Skeletal muscle satellite cell (primary cell): ENCODE measurements around the gene AUTS2.

Experiments used
- H3K27me3 ChIP-seq: 2 replicates; pipeline ENCODE4 v1.7.0; 2013; ENCODE audit warnings: low read length; ENCODE audit not compliant: control insufficient read depth, insufficient read depth
- H3K36me3 ChIP-seq: 2 replicates; pipeline ENCODE4 v1.7.0; 2013; ENCODE audit warnings: mild to moderate bottlenecking, control low read depth, low read length; ENCODE audit not compliant: insufficient read depth
- H3K4me1 ChIP-seq: 2 replicates; pipeline ENCODE4 v1.7.0; 2013; ENCODE audit warnings: low read length; ENCODE audit not compliant: control insufficient read depth, insufficient read depth
- H3K4me2 ChIP-seq: 2 replicates; pipeline ENCODE4 v1.7.0; 2013; ENCODE audit warnings: mild to moderate bottlenecking, low read length
- H3K4me3 ChIP-seq: 2 replicates; pipeline ENCODE4 v1.7.0; 2013; ENCODE audit warnings: low read length
- H3K9ac ChIP-seq: 2 replicates; pipeline ENCODE4 v1.7.0; 2013; ENCODE audit warnings: mild to moderate bottlenecking, low read depth, low read length, moderate library complexity
- H3K9me3 ChIP-seq: replicated peaks from 2 replicates; pipeline ENCODE4 v1.7.0; 2013; ENCODE audit warnings: mild to moderate bottlenecking, control low read depth, low read length

AUTS2 gene

GRCh38 chr7:69966766-69967591 is 368.7 kb downstream of the AUTS2 start:
- H3K9ac ChIP-seq = no peak overlapping the region

GRCh38 chr7:69967689-69968450 is 369.6 kb downstream of the AUTS2 start:
- H3K4me2 ChIP-seq = no peak overlapping the region
- H3K27me3 ChIP-seq = no peaks in the 10 kb centered on the region
- no peaks in the 10 kb centered on the region for H3K36me3 ChIP-seq
- no peaks in the 10 kb centered on the region for H3K4me1 ChIP-seq
- no peak overlapping the region for H3K9ac ChIP-seq
- no peak overlapping the region for H3K4me3 ChIP-seq
- no peaks in the 10 kb centered on the region for H3K9me3 ChIP-seq

More at GRCh38 chr7:69966766-69967591, 368.7 kb downstream of the AUTS2 start:
- Histone ChIP-seq H3K9me3 (no peaks in the 10 kb centered on the region), H3K4me3 (no peak overlapping the region), H3K36me3 (no peaks in the 10 kb centered on the region), H3K4me2 (no peak overlapping the region), H3K4me1 (no peaks in the 10 kb centered on the region), H3K27me3 (no peaks in the 10 kb centered on the region)

GRCh38 chr7:69968969-69969556 is 370.8 kb downstream of the AUTS2 start:
- no peaks in the 10 kb centered on the region for H3K4me1 ChIP-seq
- H3K36me3 ChIP-seq = no peaks in the 10 kb centered on the region
- H3K27me3 ChIP-seq = no peaks in the 10 kb centered on the region
- no peak overlapping the region for H3K9ac ChIP-seq
- H3K4me2 ChIP-seq = no peak overlapping the region
- no peak overlapping the region for H3K4me3 ChIP-seq
- H3K9me3 ChIP-seq = no peaks in the 10 kb centered on the region

GRCh38 chr7:69981646-69982045 is 383.4 kb downstream of the AUTS2 start:
- no peak overlapping the region for H3K4me3 ChIP-seq

GRCh38 chr7:69982197-69982596 is 383.9 kb downstream of the AUTS2 start:
- H3K27me3 ChIP-seq = no peaks in the 10 kb centered on the region
- H3K36me3 ChIP-seq = no peaks in the 10 kb centered on the region
- no peak overlapping the region for H3K4me2 ChIP-seq
- H3K9ac ChIP-seq = no peak overlapping the region
- no peaks in the 10 kb centered on the region for H3K4me1 ChIP-seq
- no peaks in the 10 kb centered on the region for H3K9me3 ChIP-seq
- no peak overlapping the region for H3K4me3 ChIP-seq

More at GRCh38 chr7:69981646-69982045, 383.4 kb downstream of the AUTS2 start:
- H3K27me3 ChIP-seq = no peaks in the 10 kb centered on the region
- H3K9ac ChIP-seq = no peak overlapping the region
- no peaks in the 10 kb centered on the region for H3K9me3 ChIP-seq
- no peaks in the 10 kb centered on the region for H3K36me3 ChIP-seq
- no peaks in the 10 kb centered on the region for H3K4me1 ChIP-seq
- no peak overlapping the region for H3K4me2 ChIP-seq

- H3K4me1 ChIP-seq = no peaks in the 10 kb centered on the region
- no peak overlapping the region for H3K4me2 ChIP-seq
- H3K9me3 ChIP-seq = no peaks in the 10 kb centered on the region
- H3K36me3 ChIP-seq = no peaks in the 10 kb centered on the region
- H3K9ac ChIP-seq = no peak overlapping the region
- no peaks in the 10 kb centered on the region for H3K27me3 ChIP-seq
- H3K4me3 ChIP-seq = no peak overlapping the region
Measured at GRCh38 chr7:69989551-69989950, 391.3 kb downstream of the AUTS2 start.

- Histone ChIP-seq H3K27me3 (no peaks in the 10 kb centered on the region), H3K9ac (no peak overlapping the region), H3K4me2 (no peak overlapping the region), H3K4me1 (no peaks in the 10 kb centered on the region), H3K9me3 (no peaks in the 10 kb centered on the region), H3K4me3 (no peak overlapping the region), H3K36me3 (no peaks in the 10 kb centered on the region)
Measured at GRCh38 chr7:69992938-69993337, 394.7 kb downstream of the AUTS2 start.

GRCh38 chr7:69994218-69994617 is 395.9 kb downstream of the AUTS2 start:
- H3K4me3 ChIP-seq = no peak overlapping the region
- H3K36me3 ChIP-seq = no peaks in the 10 kb centered on the region
- H3K4me2 ChIP-seq = no peak overlapping the region
- H3K9ac ChIP-seq = no peak overlapping the region
- no peaks in the 10 kb centered on the region for H3K9me3 ChIP-seq
- no peaks in the 10 kb centered on the region for H3K27me3 ChIP-seq
- no peaks in the 10 kb centered on the region for H3K4me1 ChIP-seq

GRCh38 chr7:69994886-69995542 is 396.7 kb downstream of the AUTS2 start:
- Histone ChIP-seq H3K4me2 (no peak overlapping the region), H3K9me3 (no peaks in the 10 kb centered on the region), H3K4me1 (no peaks in the 10 kb centered on the region), H3K36me3 (no peaks in the 10 kb centered on the region), H3K9ac (no peak overlapping the region), H3K27me3 (no peaks in the 10 kb centered on the region), H3K4me3 (no peak overlapping the region)

GRCh38 chr7:69996121-69996520 is 397.8 kb downstream of the AUTS2 start:
- no peaks in the 10 kb centered on the region for H3K36me3 ChIP-seq
- H3K9ac ChIP-seq = no peak overlapping the region
- H3K27me3 ChIP-seq = no peaks in the 10 kb centered on the region
- H3K4me1 ChIP-seq = no peaks in the 10 kb centered on the region
- H3K4me2 ChIP-seq = no peak overlapping the region
- H3K9me3 ChIP-seq = no peaks in the 10 kb centered on the region
- H3K4me3 ChIP-seq = no peak overlapping the region

- Histone ChIP-seq H3K9ac (no peak overlapping the region), H3K4me2 (no peak overlapping the region), H3K9me3 (no peaks in the 10 kb centered on the region), H3K27me3 (no peaks in the 10 kb centered on the region), H3K4me1 (no peaks in the 10 kb centered on the region), H3K36me3 (no peaks in the 10 kb centered on the region), H3K4me3 (no peak overlapping the region)
Measured at GRCh38 chr7:70000737-70001348, 402.6 kb downstream of the AUTS2 start.
